ENCODE results near the gene CDH4. TPM values are rescaled to one million over a fixed set of nuclear protein-coding genes. Genes with fewer than 3 reads are reported as not detected.

The CDH4 gene
- total and polyA plus RNA-seq, 2 of the 8 experiments (the other 6 are each of a cell fraction or from before 2014, with no cell fraction given), result 4.3 to 7.9 TPM

DNA sequence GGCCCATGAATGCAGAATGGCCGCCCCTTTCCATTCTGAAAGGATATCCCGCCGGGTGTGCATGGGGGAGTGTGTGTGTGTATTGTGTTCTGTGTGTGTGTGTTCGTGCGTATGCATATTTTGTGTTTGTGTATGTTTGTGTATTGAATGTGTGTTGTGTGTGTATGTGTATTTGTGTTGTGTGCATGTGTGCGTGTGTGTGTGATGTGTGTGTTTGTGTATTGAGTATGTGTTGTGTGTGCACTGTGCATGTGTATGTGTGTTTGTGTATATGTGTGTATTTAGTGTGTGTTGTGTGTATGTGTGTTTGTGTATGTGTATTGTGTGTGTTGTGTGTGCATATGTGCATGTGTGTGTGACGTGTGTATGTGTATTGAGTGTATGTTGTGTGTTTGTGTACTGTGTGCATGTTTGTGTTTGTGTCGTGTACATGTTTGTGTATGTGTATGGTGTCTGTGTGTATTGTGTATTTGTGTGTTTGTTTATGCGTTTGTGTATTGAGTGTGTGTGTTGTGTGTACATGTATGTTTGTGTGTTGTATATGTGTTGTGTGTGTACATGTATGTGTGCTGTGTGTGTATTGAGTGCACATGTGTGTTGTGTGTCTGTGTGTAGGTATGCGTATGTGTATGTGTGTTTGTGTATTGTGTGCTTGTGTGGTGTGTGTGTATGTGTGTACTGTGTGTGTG is 587.3 kb downstream of the CDH4 start:
- Histone ChIP-seq H2BK12ac (ENCODE audit: low read depth, low read length) (peak overlapping the region; percentile 53; the same call in 1 of the 2 replicates), H2BK5ac (ENCODE audit: low read depth, low read length) (peak overlapping the region; percentile 50; the same call in 1 of the 2 replicates), H2AFZ (ENCODE audit: low read length) (no peak overlapping the region), H3K14ac (ENCODE audit: insufficient read length) (no peak overlapping the region), H3K9me3 (ENCODE audit: insufficient read depth in 2 of 2, low read depth in 1 of 2, low read length in 1 of 2) (no peaks in the 10 kb centered on the region), H3K23me2 (ENCODE audit: low read depth, low read length) (peaks cover 7% of the 10 kb centered on the region), H3K4me2 (ENCODE audit: insufficient read depth in 1 of 2, low read depth in 2 of 2, low read length in 2 of 2) (no peak overlapping the region), H3K27me3 (replicated peaks in 1 of 4; ENCODE audit: control insufficient read depth in 3 of 4, extremely low read depth in 1 of 4, insufficient read depth in 3 of 4, low read length in 3 of 4) (no peaks in the 10 kb centered on the region; a peak in 1 of 7 replicates), H3K4me3 (ENCODE audit: extremely low read depth in 1 of 4, insufficient read depth in 2 of 4, low read depth in 3 of 4, low read length in 4 of 4) (no peak overlapping the region), H4K5ac (ENCODE audit: insufficient read length, low read depth, low read length) (no peak overlapping the region), H3K56ac (replicated peaks; ENCODE audit: insufficient read length, low read depth, low read length) (peak overlapping the region; percentile 70), H3K9ac (replicated peaks in 1 of 4; ENCODE audit: extremely low read depth in 1 of 4, low read depth in 3 of 4, low read length in 3 of 4) (0 out of 7 replicates have a peak overlapping the region, but pooled peaks of 1 of the 4 experiments have one; percentile 48), H3K27ac (ENCODE audit: low read depth, low read length) (no peak overlapping the region), H2AK5ac (ENCODE audit: low read depth, low read length) (peak overlapping the region; percentile 96), H4K91ac (replicated peaks; ENCODE audit: insufficient read length, low read length) (peak overlapping the region; percentile 59), H3K4ac (replicated peaks; ENCODE audit: insufficient read length, low read depth, low read length) (peak overlapping the region; percentile 13), H3K4me1 (replicated peaks in 1 of 4; ENCODE audit: control insufficient read depth in 3 of 4, insufficient read depth in 4 of 4, low read length in 3 of 4) (0 out of 7 replicates have a peak, but pooled peaks cover 0 to 3% (median under 1%) of the 10 kb centered on the region in 4 experiments), H4K8ac (ENCODE audit: extremely low read depth, insufficient read depth, low read length) (no peak overlapping the region; the same call in 1 of the 2 replicates), H3K18ac (ENCODE audit: extremely low read depth, low read length) (no peak overlapping the region), H4K20me1 (replicated peaks in 1 of 2; ENCODE audit: control insufficient read depth in 1 of 2, insufficient read depth in 2 of 2, low read length in 2 of 2) (peaks cover 0 to 7% of the 10 kb centered on the region in 2 experiments), H3K79me2 (ENCODE audit: control insufficient read depth in 1 of 2, insufficient read depth in 2 of 2, low read length in 2 of 2) (no peaks in the 10 kb centered on the region; a peak in 1 of 4 replicates), H3K79me1 (ENCODE audit: low read depth, low read length) (no peaks in the 10 kb centered on the region), H2BK120ac (replicated peaks; ENCODE audit: low read depth, low read length) (no peak overlapping the region), H2BK20ac (ENCODE audit: low read length) (no peak overlapping the region), H3K23ac (ENCODE audit: insufficient read length) (no peak overlapping the region), H3K36me3 (ENCODE audit: control insufficient read depth in 2 of 4, insufficient read depth in 4 of 4, low read length in 3 of 4) (no peaks in the 10 kb centered on the region; a peak in 2 of 8 replicates), H2BK15ac (ENCODE audit: low read length) (0 out of 2 replicates have a peak overlapping the region, but pooled peaks have one; percentile 20)
- no peak for DNase-seq (ENCODE audit: low read depth in 1 of 2, low spot score in 2 of 2)
- peak; percentile 13 for FAIRE-seq
- CTCF ChIA-PET (ENCODE audit: partially characterized antibody), result no interaction called here
- POLR2A ChIA-PET (ENCODE audit: partially characterized antibody), result no interaction called here
- whole genome bisulfite sequencing, 2 experiments (ENCODE audit: extremely low coverage in 1 of 2, insufficient coverage in 1 of 2, insufficient read length in 1 of 2, insufficient replicate concordance in 2 of 2, low coverage in 1 of 2, low lambda C conversion rate in 2 of 2, missing lambda C conversion rate in 1 of 2), result 87% methylated on average over 10 of the region's 10 CpGs; no CpG with 5 or more reads in 1 of the 2 experiments
- TF ChIP-seq, protein P1, sequence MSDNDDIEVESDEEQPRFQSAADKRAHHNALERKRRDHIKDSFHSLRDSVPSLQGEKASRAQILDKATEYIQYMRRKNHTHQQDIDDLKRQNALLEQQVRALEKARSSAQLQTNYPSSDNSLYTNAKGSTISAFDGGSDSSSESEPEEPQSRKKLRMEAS (IDR thresholded peaks at IDR 0.05), result no peak
- TF ChIP-seq RXRA (IDR thresholded peaks at IDR 0.05; ENCODE audit: insufficient read depth, low read depth, low read length) (no peak), FOSL1 (IDR thresholded peaks at IDR 0.05; ENCODE audit: insufficient read depth, low read depth, low read length) (no peak), ZNF274 (IDR thresholded peaks at IDR 0.05; ENCODE audit: borderline replicate concordance, extremely low read depth, low read length) (no peak), SIN3A (conservative IDR thresholded peaks at IDR 0.05 in 1 of 2, IDR thresholded peaks at IDR 0.05 in 1 of 2; ENCODE audit: low read depth in 1 of 2, low read length in 2 of 2) (no peak), CTCF (IDR thresholded peaks at IDR 0.05; ENCODE audit: control extremely low read depth in 1 of 3, insufficient read depth in 1 of 3, low read depth in 1 of 3, low read length in 3 of 3) (no peak), CBX8 (IDR thresholded peaks at IDR 0.05; ENCODE audit: borderline replicate concordance, low read depth, low read length) (no peak), JUN (IDR thresholded peaks at IDR 0.05; ENCODE audit: low read depth, low read length) (no peak), CBX5 (IDR thresholded peaks at IDR 0.05; ENCODE audit: low read depth, low read length) (no peak)

Measured in H1 (cell line).